Type B pancreatic cell (in vitro differentiated cells): Measurements from ENCODE around the gene SPG21. TPM values are rescaled to one million over a fixed set of nuclear protein-coding genes. Genes with fewer than 3 reads are reported as not detected.
"Not testable (repeated sequence)": the region's sequence is repeated elsewhere in the genome, so short reads cannot be mapped to it uniquely, and the experiment has no call there.

Source experiments
- DNase-seq: peaks from one replicate; pipeline ENCODE4 v3.0.0; 2021; ENCODE audit warnings: mixed read lengths; ENCODE audit not compliant: unreplicated experiment; ENCODE audit errors: extremely low spot score
- H3K27ac Mint-ChIP-seq: 2 replicates; pipeline ENCODE4 v1.8.0; 2021; ENCODE audit warnings: mild to moderate bottlenecking, mixed read lengths
- H3K27me3 Mint-ChIP-seq: 2 replicates; pipeline ENCODE4 v1.8.0; 2021; ENCODE audit warnings: mixed read lengths
- H3K36me3 Mint-ChIP-seq: 2 replicates; pipeline ENCODE4 v1.8.0; 2021; ENCODE audit warnings: mixed read lengths
- H3K4me1 Mint-ChIP-seq: one replicate; pipeline ENCODE4 v1.8.0; 2021; ENCODE audit warnings: mixed read lengths; ENCODE audit not compliant: unreplicated experiment
- H3K4me3 Mint-ChIP-seq: 2 replicates; pipeline ENCODE4 v1.8.0; 2021; ENCODE audit warnings: mild to moderate bottlenecking, mixed read lengths
- H3K9me3 Mint-ChIP-seq: 2 replicates; pipeline ENCODE4 v1.8.0; 2021; ENCODE audit warnings: mixed read lengths
- CTCF ChIP-seq: fragments of 200-600 bp; sonication (generic); conservative IDR thresholded peaks from 2 replicates; pipeline ENCODE4 v1.5.0; 2021; ENCODE audit warnings: antibody characterized with exemption, mild to moderate bottlenecking
- total RNA-seq: library from RNA; stranded (reverse); gene quantifications from 2 replicates; pipeline ENCODE4 v1.2.1, GENCODE V29; 2021; ENCODE audit warnings: low replicate concordance

The SPG21 gene
- total RNA-seq, 1 donor from 2014 or later: 80.7 TPM

- Mint-ChIP-seq H3K9me3 (no peaks in the 10 kb centered on the region), H3K27ac (no peak overlapping the region), H3K4me3 (peak overlapping the region; percentile 91), H3K4me1 (peaks cover 21% of the 10 kb centered on the region), H3K27me3 (peaks cover 5% of the 10 kb centered on the region), H3K36me3 (peaks cover 13% of the 10 kb centered on the region)
- no peak for TF ChIP-seq CTCF
- DNase-seq: no peak
Measured at GRCh38 chr15:65027593-65027992, 37.9 kb upstream of the SPG21 start.

GRCh38 chr15:65026756-65027155 lies 37.0 kb upstream of the SPG21 start:
- Mint-ChIP-seq H3K4me3 (peak overlapping the region; percentile 39), H3K27me3 (no peaks in the 10 kb centered on the region), H3K36me3 (peaks cover 13% of the 10 kb centered on the region), H3K9me3 (no peaks in the 10 kb centered on the region), H3K4me1 (peaks cover 16% of the 10 kb centered on the region), H3K27ac (no peak overlapping the region)
- no peak for TF ChIP-seq CTCF
- no peak for DNase-seq

GRCh38 chr15:65021488-65021887 lies 31.8 kb upstream of the SPG21 start:
- H3K27ac Mint-ChIP-seq: no peak overlapping the region
- peaks cover 21% of the 10 kb centered on the region for H3K36me3 Mint-ChIP-seq
- no peaks in the 10 kb centered on the region for H3K9me3 Mint-ChIP-seq
- no peak for TF ChIP-seq CTCF
- no peaks in the 10 kb centered on the region for H3K4me1 Mint-ChIP-seq
- H3K27me3 Mint-ChIP-seq: no peaks in the 10 kb centered on the region
- H3K4me3 Mint-ChIP-seq: no peak overlapping the region
- no peak for DNase-seq

- Mint-ChIP-seq H3K4me3 (no peak overlapping the region), H3K27ac (no peak overlapping the region), H3K4me1 (no peaks in the 10 kb centered on the region), H3K27me3 (no peaks in the 10 kb centered on the region), H3K36me3 (peaks cover 24% of the 10 kb centered on the region), H3K9me3 (no peaks in the 10 kb centered on the region)
- no peak for DNase-seq
- TF ChIP-seq CTCF: no peak
Measured at GRCh38 chr15:65020419-65020818, 30.7 kb upstream of the SPG21 start.

- H3K4me3 Mint-ChIP-seq, DNase-seq, H3K4me1 Mint-ChIP-seq, H3K27me3 Mint-ChIP-seq, H3K27ac Mint-ChIP-seq: not testable (repeated sequence)
- H3K9me3 Mint-ChIP-seq: peaks cover 10% of the 10 kb centered on the region
- H3K36me3 Mint-ChIP-seq: peaks cover 34% of the 10 kb centered on the region
Measured at GRCh38 chr15:65011198-65011597, 21.5 kb upstream of the SPG21 start.

- Mint-ChIP-seq H3K4me3 (no peak overlapping the region), H3K27me3 (no peaks in the 10 kb centered on the region), H3K27ac (no peak overlapping the region), H3K4me1 (no peaks in the 10 kb centered on the region), H3K9me3 (peaks cover 10% of the 10 kb centered on the region), H3K36me3 (peaks cover 23% of the 10 kb centered on the region)
- TF ChIP-seq CTCF: no peak
- no peak for DNase-seq
Measured at GRCh38 chr15:65008983-65009382, 19.3 kb upstream of the SPG21 start.
